NCI-H2107 (cell line): ENCODE results near the gene PAX3.

Experiments
- DNase-seq: peaks from one replicate; lab custom pipeline; 2025; lab: John Stamatoyannopoulos, UW

PAX3 gene

DNA sequence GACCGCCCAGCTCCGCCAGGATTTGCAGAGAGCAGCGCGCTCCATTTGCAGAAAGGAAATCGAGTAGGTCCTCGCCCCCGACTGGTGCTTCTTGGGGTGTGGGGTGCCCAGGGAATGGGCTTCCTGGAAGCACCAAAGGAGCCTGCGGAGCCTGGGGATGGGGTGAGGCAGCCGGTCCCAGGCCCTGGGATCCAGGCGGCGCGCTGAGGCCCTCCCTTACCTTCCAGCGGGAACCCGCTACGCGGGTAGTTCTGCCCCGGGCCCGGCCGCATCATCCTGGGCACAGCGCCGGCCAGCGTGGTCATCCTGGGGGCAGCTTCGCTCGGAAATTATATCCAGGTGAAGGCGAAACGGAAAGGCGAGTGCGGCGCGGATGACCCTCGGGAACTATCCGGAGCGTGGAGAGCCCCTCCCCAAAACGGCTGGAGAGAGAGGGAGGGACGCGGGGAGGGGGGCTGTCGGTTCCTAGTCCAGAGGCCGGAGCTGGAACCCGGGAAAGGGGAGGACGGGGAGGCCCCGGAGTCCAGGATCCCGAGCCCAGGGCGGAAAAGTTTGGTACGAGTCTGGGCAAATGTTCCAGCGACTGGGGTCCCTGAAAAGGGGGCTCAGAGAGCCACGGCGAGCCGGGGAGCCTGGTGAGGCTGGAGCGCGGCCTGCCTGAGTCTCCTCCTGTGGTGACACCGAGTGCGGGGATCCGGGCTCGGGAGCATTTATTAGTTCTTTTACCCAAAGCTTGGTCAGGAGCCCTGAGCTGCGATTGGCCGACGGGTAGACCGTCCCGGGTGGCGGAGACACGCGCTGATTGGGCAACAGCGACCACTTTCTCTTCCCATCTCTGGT, at the start of gene PAX3:
Gene PAX3, minus strand, starts transcription at position 688 of the 840 bp plus-strand sequence. Its CDS starts 383 bp downstream, at position 305.
- no peak for DNase-seq

DNA sequence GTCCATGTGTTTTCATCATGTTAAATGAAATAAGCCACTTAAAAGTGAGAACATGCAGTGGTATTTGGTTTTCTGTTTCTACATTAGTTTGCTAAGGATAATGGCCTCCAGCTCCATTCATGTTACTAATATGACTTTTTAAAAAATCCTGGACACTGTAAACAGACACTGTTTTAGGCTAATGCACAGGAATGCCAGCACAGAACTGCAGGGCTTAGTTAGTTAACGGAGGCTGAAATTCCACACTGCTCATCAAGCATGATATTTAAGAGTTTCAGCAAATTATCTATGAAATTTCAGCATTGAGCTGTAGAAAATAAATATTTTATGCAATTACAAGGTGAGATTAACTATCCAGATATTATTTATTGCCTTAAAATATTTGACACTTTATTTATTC, 42.5 kb upstream of the PAX3 start:
- DNase-seq = no peak

DNA sequence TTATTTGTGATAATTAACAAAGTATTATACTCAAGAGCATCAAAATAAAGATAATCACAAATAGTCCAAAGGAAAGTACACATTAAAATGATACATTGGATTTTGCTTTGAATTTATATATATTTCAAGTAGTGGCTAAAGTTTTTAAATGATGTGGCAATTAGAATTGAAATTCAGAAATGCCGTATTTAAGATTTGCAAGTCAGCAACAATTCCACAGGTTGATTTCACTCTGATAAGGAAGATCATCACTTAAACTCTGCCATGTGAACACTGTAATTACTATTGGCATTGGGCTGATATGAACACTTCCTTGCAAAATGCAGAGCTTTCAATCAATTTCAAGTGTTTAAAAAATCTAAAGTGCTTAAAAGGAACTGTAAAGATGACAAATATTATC, 39.6 kb upstream of the PAX3 start:
- no peak for DNase-seq

DNA sequence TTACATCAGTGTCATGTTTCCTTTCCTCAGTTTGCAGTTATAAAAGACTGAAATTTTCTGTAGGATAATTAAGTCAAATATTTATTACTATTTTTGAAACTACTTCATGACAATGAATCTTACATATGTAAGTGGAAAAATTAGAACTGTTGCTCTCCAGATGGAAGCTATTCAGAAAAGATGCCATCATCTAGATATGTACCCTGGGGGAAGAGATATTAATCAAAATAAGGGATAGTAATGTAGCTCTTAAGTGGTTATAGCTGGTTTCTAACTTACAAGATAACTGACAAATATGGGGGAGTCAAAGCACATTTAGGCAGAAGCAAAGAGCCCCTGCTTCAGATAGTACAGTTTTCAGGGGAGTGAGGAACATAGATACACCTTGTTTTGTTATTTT, 38.1 kb upstream of the PAX3 start:
- DNase-seq = no peak

DNA sequence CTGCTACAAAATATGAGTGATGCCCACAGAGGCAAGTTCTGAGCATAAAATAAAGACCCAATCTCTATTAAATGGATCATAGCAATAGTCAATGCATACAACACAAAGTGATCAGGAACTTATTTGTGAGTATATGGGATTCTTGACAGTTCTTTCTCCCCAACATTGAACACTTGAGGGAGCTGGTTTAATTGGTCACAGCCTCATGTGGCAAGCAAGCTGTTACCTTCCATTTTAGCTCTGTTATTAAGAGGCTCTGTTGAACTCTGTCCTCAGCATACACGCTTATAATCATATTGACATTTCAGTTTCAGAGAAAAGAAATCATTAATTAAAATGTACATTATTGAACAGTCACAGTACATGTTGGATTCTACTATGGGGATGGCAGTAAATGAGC, 37.6 kb upstream of the PAX3 start:
- DNase-seq = no peak

DNA sequence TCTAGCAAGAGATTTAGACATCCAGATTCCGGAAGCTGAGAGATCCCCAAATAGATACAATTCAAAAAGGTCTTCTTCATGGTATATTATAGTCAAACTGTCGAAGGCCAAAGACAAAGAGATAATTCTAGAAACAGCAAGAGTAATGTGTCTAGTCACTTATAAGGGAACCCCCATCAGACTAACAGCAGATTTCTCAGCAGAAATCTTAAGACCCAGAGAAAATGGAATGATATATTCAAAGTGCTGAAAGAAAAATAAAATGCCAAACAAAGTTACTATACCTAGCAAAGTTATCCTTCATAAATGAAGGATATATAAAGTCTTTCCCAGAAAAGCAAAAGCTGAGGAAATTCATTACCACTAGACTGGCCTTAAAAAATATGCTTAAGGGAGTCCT, 36.1 kb upstream of the PAX3 start:
- no peak for DNase-seq

DNA sequence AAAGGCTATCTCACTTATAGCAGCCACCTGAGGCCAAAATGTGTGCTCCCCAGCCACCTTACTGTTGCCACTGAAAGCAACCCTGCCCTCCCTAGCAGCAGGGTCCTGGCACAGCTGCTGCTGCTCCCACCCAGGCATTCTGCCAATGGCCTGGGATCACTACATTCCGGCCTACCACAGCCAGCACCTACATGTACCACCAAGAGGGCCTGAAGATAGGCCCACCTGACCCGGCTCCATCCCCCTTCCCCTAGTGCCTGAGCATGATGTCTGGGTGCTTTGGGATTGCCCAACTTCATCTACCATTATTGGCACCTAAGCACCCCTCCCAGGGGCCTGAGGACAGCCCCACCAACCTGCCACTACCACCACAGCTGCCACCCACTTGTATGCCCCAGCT, 34.6 kb upstream of the PAX3 start:
- DNase-seq = no peak

DNA sequence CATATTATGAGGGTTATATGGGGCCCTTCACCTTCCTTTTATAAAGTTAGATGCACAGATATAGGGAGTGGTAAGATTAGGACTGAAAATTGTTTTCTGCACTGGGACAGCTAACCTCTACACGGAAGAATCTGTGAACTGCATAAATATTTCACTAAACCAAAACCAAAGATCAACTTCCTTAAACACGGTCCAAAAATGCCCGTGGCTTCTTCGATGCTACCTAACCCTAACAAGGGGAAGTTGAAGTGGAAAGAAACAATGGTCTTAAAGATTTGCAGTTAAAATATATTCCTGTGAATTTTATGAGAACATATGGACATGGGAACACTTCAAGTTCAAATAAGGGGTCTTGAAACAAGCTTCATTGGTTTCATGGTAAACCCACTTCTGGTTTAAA, 33.3 kb upstream of the PAX3 start:
- no peak for DNase-seq

DNA sequence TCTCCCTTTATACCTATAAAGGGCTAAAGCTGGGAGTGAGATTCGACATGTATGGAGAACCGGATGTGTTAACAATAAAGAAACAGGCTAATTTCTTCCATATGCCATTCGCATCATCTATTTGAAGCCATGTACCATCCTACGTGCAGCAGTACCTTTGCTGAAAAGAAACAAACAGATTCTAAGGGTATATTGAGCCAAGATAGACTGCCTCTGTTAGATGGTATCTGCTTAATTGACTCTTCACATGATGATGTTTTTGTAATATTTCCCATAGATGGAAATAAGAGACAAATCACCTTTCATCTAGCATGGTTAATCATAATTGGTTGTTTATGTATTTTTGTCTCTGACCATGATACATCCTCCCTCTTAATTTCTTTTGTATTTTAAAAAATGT, 32.1 kb upstream of the PAX3 start:
- DNase-seq = no peak

DNA sequence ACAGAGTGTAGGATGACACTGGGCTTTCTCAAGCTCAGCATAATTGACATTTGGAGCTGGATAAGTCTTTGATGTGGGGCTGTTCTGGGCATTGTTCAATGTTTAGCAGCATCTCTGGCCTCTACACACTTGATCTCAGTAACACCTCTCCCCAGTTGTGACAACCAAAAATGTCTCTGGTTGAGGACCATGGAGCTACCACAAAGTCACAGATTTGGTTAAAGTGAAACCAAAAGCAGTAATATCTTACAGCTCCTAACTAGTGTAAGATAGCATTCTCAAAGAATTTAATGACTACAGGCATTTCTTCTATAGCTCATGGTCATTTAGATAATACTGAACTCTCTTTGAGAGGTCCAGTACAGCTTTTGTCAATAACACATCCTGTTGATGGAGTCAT, 23.4 kb upstream of the PAX3 start:
- no peak for DNase-seq

DNA sequence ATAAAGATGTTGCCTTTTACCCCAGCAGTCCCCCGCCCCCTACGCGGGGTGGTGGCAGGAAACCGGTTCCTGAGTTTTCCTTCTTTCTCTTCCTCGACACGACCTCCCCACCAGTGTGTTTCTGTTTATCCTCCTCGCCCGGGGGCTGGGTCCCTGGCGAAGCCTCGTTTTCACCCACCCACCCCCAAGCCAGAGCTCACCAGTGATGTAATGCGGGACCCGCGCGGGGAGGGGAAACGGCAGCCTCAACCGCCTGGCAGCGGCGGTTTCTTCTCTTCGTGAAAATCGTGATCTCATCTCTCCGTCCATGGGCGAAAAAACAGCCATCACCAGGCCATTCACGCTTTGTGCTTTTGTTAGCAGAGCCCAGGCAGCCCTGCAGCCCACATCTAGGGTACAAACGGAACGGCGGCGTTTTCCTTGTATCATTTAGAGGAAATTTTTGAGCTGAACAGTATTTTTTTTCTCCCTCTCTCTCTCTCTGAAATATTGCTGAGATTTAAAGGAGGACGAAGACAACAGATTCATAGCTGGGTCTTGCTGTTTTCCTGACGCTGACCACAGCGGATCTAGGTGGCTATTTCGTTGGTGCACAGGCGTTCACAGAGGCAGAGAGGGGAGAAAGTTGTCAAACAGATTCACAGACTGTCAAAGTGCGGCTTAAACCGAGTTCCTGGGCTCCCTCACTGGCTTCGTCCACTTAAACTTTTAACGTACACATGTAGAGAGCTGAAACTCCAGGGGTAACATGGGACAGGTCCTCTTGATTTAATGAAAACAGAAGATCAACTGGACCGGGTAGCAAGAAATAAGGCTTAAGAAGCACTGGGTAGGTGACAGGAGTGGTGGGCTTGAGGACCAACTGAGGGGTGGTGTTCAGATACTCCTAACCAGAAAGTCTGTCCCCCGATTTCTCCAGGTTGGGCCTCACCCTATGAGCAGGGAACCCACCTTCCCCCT, 21.9 kb upstream of the PAX3 start:
- no peak for DNase-seq

DNA sequence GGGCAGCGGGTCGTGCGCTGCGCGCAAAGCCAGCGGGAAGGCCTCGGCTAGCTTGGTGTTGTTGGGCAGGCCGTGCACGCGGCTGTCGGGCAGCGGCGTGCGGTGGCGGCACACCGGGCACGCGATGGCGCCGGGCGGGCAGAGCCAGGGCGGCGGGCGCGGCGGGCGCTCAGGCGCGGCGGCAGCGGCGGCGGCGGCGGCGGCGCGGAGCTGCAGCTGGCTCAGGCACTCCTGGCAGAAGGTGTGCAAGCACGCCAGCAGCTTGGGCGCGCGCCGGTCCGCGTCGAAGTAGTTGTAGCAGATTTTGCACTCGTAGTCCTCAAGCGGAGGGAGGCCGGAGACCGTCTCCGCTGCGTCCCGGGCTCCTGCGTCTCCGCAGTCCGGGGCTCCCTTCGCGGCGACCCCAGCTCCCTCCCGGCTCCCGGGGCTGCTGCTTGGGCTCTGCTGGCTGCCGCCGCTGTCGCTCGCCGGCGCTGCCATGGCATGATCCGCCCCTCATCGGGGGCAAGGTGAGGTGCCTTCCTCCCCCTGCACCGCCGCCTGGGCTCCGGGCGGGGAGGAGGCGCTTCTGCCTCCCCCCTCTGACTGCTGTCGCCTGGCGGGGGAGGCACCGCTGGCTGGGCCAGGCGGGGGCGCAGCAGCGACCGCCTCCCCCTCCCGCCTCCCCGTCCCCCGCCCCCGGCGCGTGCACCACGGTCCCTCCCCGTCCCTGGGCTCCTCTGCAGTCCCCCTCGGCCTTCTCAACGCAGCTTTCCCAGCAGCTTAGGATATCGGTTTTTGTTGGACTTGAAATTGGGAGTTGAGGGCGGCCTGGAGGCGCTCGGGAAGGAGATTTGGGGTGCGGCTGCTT, 21.0 kb upstream of the PAX3 start:
- no peak for DNase-seq

DNA sequence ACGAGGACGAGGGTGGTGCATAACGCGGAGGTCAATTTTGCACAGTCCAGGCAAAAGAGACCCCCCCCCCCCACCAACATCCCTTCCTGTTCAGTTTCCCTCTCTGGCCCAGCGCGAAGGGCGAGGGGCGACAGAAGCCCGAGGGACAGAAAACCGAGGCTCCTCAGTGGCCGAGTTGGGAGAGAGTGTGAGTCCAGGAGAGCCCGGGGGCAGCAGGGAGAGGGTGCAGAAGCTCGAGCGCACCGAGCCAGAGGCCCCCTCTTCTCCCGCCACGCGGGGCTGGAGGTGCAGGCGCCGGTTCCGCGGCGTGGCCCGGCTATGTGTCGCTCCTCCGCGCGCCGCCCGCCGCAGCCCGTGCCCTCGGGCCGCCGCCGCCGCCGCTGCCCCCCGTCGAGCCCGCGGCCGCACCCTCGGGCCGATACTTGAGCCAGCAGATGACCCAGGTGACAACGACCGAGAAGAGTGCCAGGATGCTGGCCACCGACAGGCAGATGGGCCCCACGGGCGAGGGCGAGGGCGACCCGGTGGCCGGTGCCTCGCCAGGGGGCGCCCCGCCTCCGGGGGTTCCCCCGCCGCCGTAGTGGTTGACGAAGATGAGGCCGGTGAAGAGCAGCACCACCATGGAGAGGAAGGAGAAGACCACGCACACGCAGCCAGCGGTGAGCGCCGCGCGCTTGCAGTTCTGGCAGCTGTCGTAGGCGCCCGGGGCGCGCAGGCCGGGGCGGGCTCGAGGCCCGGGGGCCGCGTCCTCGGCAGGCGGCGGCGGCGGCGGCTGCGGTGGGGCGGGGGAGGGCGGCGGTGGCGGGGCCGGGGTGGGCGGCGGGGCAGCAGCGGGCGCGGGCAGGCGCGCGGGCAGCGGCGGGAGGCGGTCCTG, 20.2 kb upstream of the PAX3 start:
- DNase-seq = no peak

DNA sequence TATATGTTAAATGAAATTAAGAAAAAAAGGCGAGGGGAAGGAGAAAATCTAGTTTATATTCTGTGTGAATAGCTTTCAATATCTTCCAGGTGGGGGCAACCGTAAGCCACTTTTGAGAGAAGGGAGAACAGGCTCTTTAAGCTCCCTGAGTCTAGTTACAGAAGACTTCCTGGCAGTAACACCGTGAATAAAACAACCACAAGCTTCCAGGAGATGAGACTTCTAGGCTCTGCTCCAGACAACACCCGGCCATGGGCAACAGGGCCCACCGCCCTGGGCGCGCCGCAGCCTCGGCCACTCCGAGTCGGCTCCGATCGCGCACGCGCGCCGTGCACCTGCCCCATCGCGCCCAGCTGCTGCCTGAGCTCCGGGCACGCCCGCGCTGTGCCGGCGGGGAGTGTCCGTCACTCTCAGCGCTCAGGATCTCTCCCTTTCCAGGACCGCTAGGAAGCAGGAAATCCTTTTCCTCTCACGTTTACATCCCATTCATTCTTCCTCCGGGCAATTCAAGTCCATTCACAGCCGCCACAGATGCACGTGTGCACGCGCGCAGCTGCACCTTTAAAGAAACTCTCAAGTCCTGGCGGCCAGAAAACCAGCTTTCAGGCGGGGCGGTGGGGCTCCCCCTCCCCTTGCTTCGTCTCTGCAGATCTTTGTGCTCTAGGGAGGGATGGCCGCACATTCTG, 19.4 kb upstream of the PAX3 start:
- DNase-seq = peak; percentile 78

DNA sequence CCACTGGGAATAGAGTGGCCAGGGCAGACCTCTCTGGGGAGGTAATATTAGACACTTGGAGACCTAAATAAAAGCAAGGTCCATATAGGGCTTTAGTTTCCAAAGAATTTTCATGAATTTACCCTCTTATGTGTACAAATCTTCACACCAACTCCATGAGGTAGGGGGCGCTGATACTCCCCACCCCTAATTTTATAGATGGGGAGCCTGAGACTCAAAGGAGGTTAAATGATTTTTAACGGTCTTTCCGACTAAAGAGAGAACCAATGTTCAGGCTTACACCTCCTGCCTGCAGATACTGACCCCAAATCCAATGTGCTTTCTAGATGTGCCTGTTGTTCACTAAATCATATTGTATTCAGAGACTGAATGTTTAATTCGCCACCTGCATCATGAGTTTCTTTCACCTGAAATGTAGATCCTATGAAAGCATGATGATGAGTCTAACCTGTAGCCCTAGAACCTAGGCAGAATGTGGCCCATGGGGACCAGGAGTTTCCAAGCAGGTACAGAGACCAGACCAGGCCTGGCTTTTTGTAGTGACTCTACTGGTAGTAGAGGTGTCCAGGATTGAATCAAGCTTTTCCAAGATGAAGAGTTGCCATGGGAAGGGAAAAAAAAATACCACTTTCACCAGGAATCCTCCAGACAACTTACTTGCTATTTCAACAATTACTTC, 16.8 kb upstream of the PAX3 start:
- DNase-seq = no peak

DNA sequence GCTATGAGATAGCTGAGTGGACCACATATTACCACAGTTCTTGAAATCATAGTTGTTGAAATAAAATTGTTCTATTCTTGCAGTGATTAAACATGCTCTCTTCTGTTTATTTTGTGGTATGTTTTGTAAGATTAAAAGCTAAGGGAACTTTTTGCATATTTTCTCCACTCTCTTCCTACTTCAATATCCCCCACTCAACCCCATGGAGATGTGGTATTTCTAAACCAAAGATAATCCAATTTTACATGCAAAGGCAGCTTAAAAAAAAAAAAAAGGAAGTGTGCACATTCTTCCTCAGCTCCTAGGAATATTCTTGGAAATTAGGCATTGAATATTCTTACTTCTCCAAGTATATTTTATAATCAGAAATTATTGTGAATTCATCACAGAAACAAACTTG, 15.0 kb upstream of the PAX3 start:
- DNase-seq = no peak

DNA sequence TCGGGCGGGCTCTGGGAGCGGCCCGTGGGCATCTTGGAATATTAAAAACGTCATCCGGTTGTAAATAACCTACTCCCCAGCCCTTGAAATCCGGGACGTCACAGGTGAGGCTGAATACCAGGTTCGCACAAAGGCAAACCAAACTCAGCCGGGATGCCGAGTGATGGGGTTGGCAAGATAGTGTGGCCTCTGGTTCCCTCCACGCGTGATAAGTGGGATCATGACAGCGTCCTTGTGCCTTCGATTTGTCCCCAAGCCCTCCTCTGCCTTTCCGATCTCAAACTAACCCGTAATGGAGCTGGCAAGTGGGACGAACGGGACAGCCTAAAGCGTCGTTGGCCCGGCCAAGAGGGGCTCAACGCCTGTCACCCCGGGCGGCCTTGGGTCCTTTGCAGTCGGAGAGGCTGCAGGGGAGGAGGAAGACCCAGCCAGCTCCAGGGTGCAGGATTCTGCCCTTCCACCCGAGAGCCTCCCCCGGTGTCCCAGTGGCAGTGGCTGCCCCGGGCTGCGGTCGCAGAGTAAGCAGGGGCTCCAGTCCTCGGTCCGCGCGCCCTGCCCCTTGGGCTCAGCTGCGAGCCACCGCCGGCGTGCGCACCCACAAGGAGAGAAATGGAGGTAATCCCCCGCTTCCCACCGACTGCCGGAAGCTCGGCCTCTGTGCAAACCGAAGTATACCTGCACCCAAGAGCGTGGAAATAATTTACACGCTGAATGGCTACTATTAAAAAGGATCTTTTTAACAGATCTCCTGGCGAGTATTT, 13.4 kb upstream of the PAX3 start:
- DNase-seq = no peak

DNA sequence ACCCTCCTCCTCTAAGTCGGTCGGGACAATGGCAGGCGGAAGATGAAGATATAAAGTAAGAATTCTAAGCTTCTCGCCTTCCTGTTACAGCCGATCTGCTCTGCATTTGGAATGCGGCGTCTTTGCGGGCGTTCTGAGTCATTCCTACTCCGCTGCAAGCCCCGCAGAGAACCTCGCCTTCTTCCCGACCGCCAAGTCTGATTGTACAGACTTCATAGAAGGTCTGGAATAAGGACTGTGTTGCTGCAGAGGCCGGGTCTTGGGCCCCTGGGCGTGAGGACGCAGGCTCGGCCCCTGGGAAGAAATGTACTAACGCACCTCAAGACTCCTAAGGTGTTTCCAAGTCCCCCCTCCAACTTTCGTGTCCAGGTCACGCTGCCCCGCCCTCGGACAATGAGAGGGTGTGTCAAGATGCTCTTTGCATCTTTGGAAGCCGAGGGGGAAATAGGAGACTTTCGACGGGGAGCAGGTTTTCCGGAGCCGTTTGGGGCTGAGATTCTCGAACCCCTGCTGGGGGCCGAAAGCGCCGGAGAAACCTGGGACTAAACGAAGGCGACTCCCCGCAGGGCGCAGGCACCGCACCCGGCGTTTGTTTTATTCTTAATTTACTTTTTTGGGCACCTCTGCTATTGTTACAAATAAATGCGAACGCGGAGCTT, 12.7 kb upstream of the PAX3 start:
- no peak for DNase-seq
